Measurements from ENCODE around the gene THRB. TPM values are rescaled to one million over a fixed set of nuclear protein-coding genes. Genes with fewer than 3 reads are reported as not detected.

Gene THRB
- total RNA-seq, 4 donors from 2014 or later, result 9.8 to 52.4 (median 31.3) TPM

GRCh38 chr3:24513463-24513862 is 18.8 kb upstream of the THRB start:
- intact Hi-C loops (cut with DNase I; ENCODE audit: low total_unique reads), result no loop called here
- TF ChIP-seq POLR2AphosphoS5 (IDR thresholded peaks at IDR 0.05) (no peak), EP300 (IDR thresholded peaks at IDR 0.05; ENCODE audit: low read depth) (no peak), CTCF (IDR thresholded peaks at IDR 0.05) (no peak), POLR2A (IDR thresholded peaks at IDR 0.05) (no peak)
- WGBS, 2 donors (ENCODE audit: low coverage in 1 of 2), result 18 to 40% methylated on average over 1 of the region's 1 CpG
- Histone ChIP-seq H3K4me3 (no peak overlapping the region), H3K27ac (no peak overlapping the region), H3K4me1 (peaks cover 0 to 14% (median 3%) of the 10 kb centered on the region in 4 donors), H3K36me3 (no peaks in the 10 kb centered on the region), H3K9me3 (no peaks in the 10 kb centered on the region), H3K27me3 (no peaks in the 10 kb centered on the region)
- in situ Hi-C loops (cut with MboI; ENCODE audit: low pct_ligation_motif_present in 1 of 4, low pct_unique_long_range_greater_than_20kb in 1 of 4, low sequenced_read_pairs in 3 of 4), result no loop called here
- no peak for DNase-seq

- Histone ChIP-seq H3K27ac (no peak overlapping the region), H3K36me3 (no peaks in the 10 kb centered on the region), H3K27me3 (no peaks in the 10 kb centered on the region), H3K9me3 (no peaks in the 10 kb centered on the region), H3K4me1 (peaks cover 0 to 21% (median 6%) of the 10 kb centered on the region in 4 donors), H3K4me3 (no peak overlapping the region)
- 83 to 89% methylated on average over 4 to 5 of the region's 5 CpGs for WGBS, 2 donors (ENCODE audit: low coverage in 1 of 2)
- intact Hi-C loops (cut with DNase I; ENCODE audit: low total_unique reads) (no loop called here), in situ Hi-C loops (cut with MboI; ENCODE audit: low pct_ligation_motif_present in 1 of 4, low pct_unique_long_range_greater_than_20kb in 1 of 4, low sequenced_read_pairs in 3 of 4) (no loop called here)
- no peak for TF ChIP-seq POLR2AphosphoS5 (IDR thresholded peaks at IDR 0.05)
- TF ChIP-seq POLR2A (IDR thresholded peaks at IDR 0.05), result no peak
- TF ChIP-seq EP300 (IDR thresholded peaks at IDR 0.05; ENCODE audit: low read depth), result no peak
- no peak for TF ChIP-seq CTCF (IDR thresholded peaks at IDR 0.05)
- DNase-seq, result no peak
These were observed 18.0 kb upstream of the THRB start for GRCh38 chr3:24512564-24513197.

GRCh38 chr3:24510030-24510648 is 15.5 kb upstream of the THRB start:
- Histone ChIP-seq H3K4me1 (peaks cover 0 to 40% (median 13%) of the 10 kb centered on the region in 4 donors), H3K27ac (no peak overlapping the region), H3K36me3 (no peaks in the 10 kb centered on the region), H3K27me3 (no peaks in the 10 kb centered on the region), H3K9me3 (no peaks in the 10 kb centered on the region), H3K4me3 (no peak overlapping the region)
- no peak for DNase-seq
- WGBS, 2 donors (ENCODE audit: low coverage in 1 of 2), result 80 to 89% methylated on average over 3 to 5 of the region's 5 CpGs
- no peak for TF ChIP-seq POLR2A (IDR thresholded peaks at IDR 0.05)
- TF ChIP-seq POLR2AphosphoS5 (IDR thresholded peaks at IDR 0.05), result no peak
- no peak for TF ChIP-seq CTCF (IDR thresholded peaks at IDR 0.05)
- no peak for TF ChIP-seq EP300 (IDR thresholded peaks at IDR 0.05; ENCODE audit: low read depth)
- intact Hi-C loops (cut with DNase I; ENCODE audit: low total_unique reads), result no loop called here
- in situ Hi-C loops (cut with MboI; ENCODE audit: low pct_ligation_motif_present in 1 of 4, low pct_unique_long_range_greater_than_20kb in 1 of 4, low sequenced_read_pairs in 3 of 4), result no loop called here

- Histone ChIP-seq H3K4me3 (no peak overlapping the region), H3K27me3 (no peaks in the 10 kb centered on the region), H3K4me1 (peaks cover 0 to 33% (median 10%) of the 10 kb centered on the region in 4 donors), H3K27ac (no peak overlapping the region), H3K9me3 (no peaks in the 10 kb centered on the region), H3K36me3 (no peaks in the 10 kb centered on the region)
- intact Hi-C loops (cut with DNase I; ENCODE audit: low total_unique reads), result no loop called here
- TF ChIP-seq POLR2A (IDR thresholded peaks at IDR 0.05), result no peak
- TF ChIP-seq EP300 (IDR thresholded peaks at IDR 0.05; ENCODE audit: low read depth), result no peak
- TF ChIP-seq POLR2AphosphoS5 (IDR thresholded peaks at IDR 0.05), result no peak
- TF ChIP-seq CTCF (IDR thresholded peaks at IDR 0.05), result no peak
- 67 to 97% methylated on average over 1 of the region's 1 CpG for WGBS, 2 donors (ENCODE audit: low coverage in 1 of 2)
- DNase-seq, result no peak
- in situ Hi-C loops (cut with MboI; ENCODE audit: low pct_ligation_motif_present in 1 of 4, low pct_unique_long_range_greater_than_20kb in 1 of 4, low sequenced_read_pairs in 3 of 4), result no loop called here
These were observed 13.8 kb upstream of the THRB start for GRCh38 chr3:24508423-24508839.
